ACHN (cell line): ENCODE measurements around the gene GKAP1.
A peak's percentile ranks its signal among the peaks of the same experiment; 100 is the strongest.
"Not testable (repeated sequence)": the region's sequence is repeated elsewhere in the genome, so short reads cannot be mapped to it uniquely, and the experiment has no call there.

Experiments used
- DNase-seq: peaks from one replicate; pipeline ENCODE4 v3.0.0-alpha.2; 2015
- in situ Hi-C: cut with HindIII; loops from 2 replicates; pipeline ENCODE4 v1.10.0; 2017; ENCODE audit warnings: low sequenced_read_pairs, low pct_ligation_motif_present, low pct_unique_long_range_greater_than_20kb

Gene GKAP1

GRCh38 chr9:83817356-83818278 lies at the start of gene GKAP1:
GKAP1 (minus strand) TSS chr9:83817769; CDS start chr9:83806517, 11,252 bp downstream.
- in situ Hi-C loops = not testable (repeated sequence)
- DNase-seq = peak; percentile 70

- DNase-seq, in situ Hi-C loops: not testable (repeated sequence)
These were observed 32.3 kb upstream of the GKAP1 start for GRCh38 chr9:83849895-83850294.

- in situ Hi-C loops, DNase-seq: not testable (repeated sequence)
These were observed 19.6 kb upstream of the GKAP1 start for GRCh38 chr9:83837070-83837643.

- in situ Hi-C loops, DNase-seq: not testable (repeated sequence)
These were observed 13.0 kb upstream of the GKAP1 start for GRCh38 chr9:83830426-83831071.

- in situ Hi-C loops = not testable (repeated sequence)
- DNase-seq = peak; percentile 51
These were observed 7.5 kb upstream of the GKAP1 start for GRCh38 chr9:83824986-83825623.

- in situ Hi-C loops, DNase-seq: not testable (repeated sequence)
These were observed 586 bp downstream of the GKAP1 start for GRCh38 chr9:83817011-83817355.

- in situ Hi-C loops = not testable (repeated sequence)
These were observed 2.4 kb downstream of the GKAP1 start for GRCh38 chr9:83815120-83815519.

GRCh38 chr9:83809213-83809612 lies 8.4 kb downstream of the GKAP1 start:
- in situ Hi-C loops, DNase-seq: not testable (repeated sequence)

More at GRCh38 chr9:83815120-83815519, 2.4 kb downstream of the GKAP1 start:
- DNase-seq = not testable (repeated sequence)

GRCh38 chr9:83804454-83804853 lies 13.1 kb downstream of the GKAP1 start:
- DNase-seq, in situ Hi-C loops: not testable (repeated sequence)

GRCh38 chr9:83803941-83804340 lies 13.6 kb downstream of the GKAP1 start:
- in situ Hi-C loops, DNase-seq: not testable (repeated sequence)

- in situ Hi-C loops = no loop called here
- no peak for DNase-seq
These were observed 17.1 kb downstream of the GKAP1 start for GRCh38 chr9:83800236-83801033.

GRCh38 chr9:83794051-83794450 lies 23.5 kb downstream of the GKAP1 start:
- no peak for DNase-seq
- in situ Hi-C loops = no loop called here

- in situ Hi-C loops = no loop called here
- no peak for DNase-seq
These were observed 24.8 kb downstream of the GKAP1 start for GRCh38 chr9:83792746-83793145.

- in situ Hi-C loops = no loop called here
These were observed 39.4 kb downstream of the GKAP1 start for GRCh38 chr9:83778164-83778563.

GRCh38 chr9:83775932-83776331 lies 41.6 kb downstream of the GKAP1 start:
- in situ Hi-C loops = no loop called here
- no peak for DNase-seq

More at GRCh38 chr9:83778164-83778563, 39.4 kb downstream of the GKAP1 start:
- no peak for DNase-seq

GRCh38 chr9:83772860-83773259 lies 44.7 kb downstream of the GKAP1 start:
- in situ Hi-C loops = no loop called here
- DNase-seq = no peak

GRCh38 chr9:83765376-83765775 lies 52.2 kb downstream of the GKAP1 start:
- DNase-seq = no peak
- in situ Hi-C loops = no loop called here

- in situ Hi-C loops = no loop called here
- DNase-seq = no peak
These were observed 63.1 kb downstream of the GKAP1 start for GRCh38 chr9:83754383-83754977.
